Naive thymus-derived CD4-positive, alpha-beta T cell (primary cell): ENCODE results near the gene CHRNB4. TPM values are rescaled to one million over a fixed set of nuclear protein-coding genes. Genes with fewer than 3 reads are reported as not detected.

Source experiments
- ATAC-seq: fragments of 150-1000 bp; cut with Tn5 transposase; 2 replicates; pipeline ENCODE4 v1.10.0; 2021; ENCODE audit warnings: mild to moderate bottlenecking, moderate library complexity
- CTCF ChIA-PET: fragments of 350-600 bp; sonication (Branson Sonifier 250); formaldehyde crosslinking; loops from one replicate; lab custom pipeline; 2021; ENCODE audit warnings: antibody characterized with exemption; lab: Charles Lee
- POLR2A ChIA-PET: fragments of 350-600 bp; sonication (Branson Sonifier 250); formaldehyde crosslinking; loops from one replicate; lab custom pipeline; 2021; ENCODE audit warnings: antibody characterized with exemption, inconsistent platforms; lab: Charles Lee
- DNase-seq, 9 donors: peaks; one replicate each; pipeline versions ENCODE4 v3.0.0 to v3.0.0-alpha.2; 2020 to 2022; ENCODE audit warnings: mixed read lengths in 1 of 9
- H3K27ac ChIP-seq: one replicate; pipeline ENCODE4 v1.7.0; 2013; ENCODE audit warnings: mild to moderate bottlenecking, low read depth, low read length, moderate library complexity
- H3K27me3 ChIP-seq, 2 donors: one replicate each; pipeline ENCODE4 v1.7.0; 2013; ENCODE audit warnings: low read length in 2 of 2, mild to moderate bottlenecking in 2 of 2, moderate library complexity in 2 of 2; ENCODE audit not compliant: control insufficient read depth in 2 of 2, insufficient read depth in 2 of 2
- H3K36me3 ChIP-seq, 3 experiments: 1 replicate in 2 of 3; 2 replicates in 1 of 3; pipeline ENCODE4 v1.7.0; 2013; ENCODE audit warnings: low read length in 3 of 3, mild to moderate bottlenecking in 3 of 3, moderate library complexity in 1 of 3; ENCODE audit not compliant: insufficient read depth in 3 of 3, control insufficient read depth in 2 of 3
- H3K4me1 ChIP-seq, 2 donors: one replicate each; pipeline ENCODE4 v1.7.0; 2013; ENCODE audit warnings: low read length in 2 of 2, mild to moderate bottlenecking in 2 of 2, moderate library complexity in 1 of 2; ENCODE audit not compliant: control insufficient read depth in 2 of 2, insufficient read depth in 2 of 2
- H3K4me3 ChIP-seq: 2 replicates; pipeline ENCODE4 v1.7.0; 2013; ENCODE audit warnings: mild to moderate bottlenecking, low read length
- H3K9me3 ChIP-seq, 3 experiments: 1 replicate in 2 of 3; 2 replicates in 1 of 3; pipeline ENCODE4 v1.7.0; 2013; ENCODE audit warnings: low read length in 3 of 3; ENCODE audit not compliant: control insufficient read depth in 2 of 3
- H3K27ac Mint-ChIP-seq, 9 donors: one replicate each; pipeline ENCODE4 v1.8.0; 2020 to 2022; ENCODE audit warnings: mixed read lengths in 9 of 9, mild to moderate bottlenecking in 8 of 9, moderate library complexity in 5 of 9, inconsistent platforms in 2 of 9
- H3K27me3 Mint-ChIP-seq, 5 donors: one replicate each; pipeline ENCODE4 v1.8.0; 2021 to 2022; ENCODE audit warnings: mixed read lengths in 5 of 5, mild to moderate bottlenecking in 1 of 5
- H3K36me3 Mint-ChIP-seq, 5 donors: one replicate each; pipeline ENCODE4 v1.8.0; 2020 to 2022; ENCODE audit warnings: mixed read lengths in 5 of 5, mild to moderate bottlenecking in 3 of 5, inconsistent platforms in 1 of 5
- H3K4me1 Mint-ChIP-seq, 7 donors: one replicate each; pipeline ENCODE4 v1.8.0; 2020 to 2022; ENCODE audit warnings: mixed read lengths in 7 of 7, mild to moderate bottlenecking in 3 of 7, inconsistent platforms in 1 of 7
- H3K4me3 Mint-ChIP-seq, 10 donors: one replicate each; pipeline ENCODE4 v1.8.0; 2020 to 2022; ENCODE audit warnings: mild to moderate bottlenecking in 10 of 10, mixed read lengths in 10 of 10, moderate library complexity in 6 of 10, inconsistent platforms in 2 of 10
- H3K9me3 Mint-ChIP-seq, 11 donors: one replicate each; pipeline ENCODE4 v1.8.0; 2020 to 2022; ENCODE audit warnings: mixed read lengths in 11 of 11, mild to moderate bottlenecking in 4 of 11, inconsistent platforms in 1 of 11, moderate library complexity in 1 of 11
- intact Hi-C, 2 donors: fragments of 100-400 bp; cut with micrococcal nuclease; formaldehyde crosslinking; loops; one replicate each; pipeline ENCODE4 v1.15.1; 2023
- polyA plus RNA-seq, 2 donors: library from polyadenylated mRNA; unstranded; fragments of 300-500 nt; fragmentation: Illumina TruSeq; gene quantifications; one replicate each; pipeline ENCODE4 v1.2.3, GENCODE V29; 2021
- total RNA-seq, 6 experiments: library from RNA in 5 of 6; stranded (reverse) in 5 of 6; gene quantifications; 1 replicate in 5 of 6; 2 replicates in 1 of 6; pipeline ENCODE4 v1.2.3 and lab custom pipeline; 2021 to 2026

CHRNB4 gene
- total and polyA plus RNA-seq, 7 experiments from 2014 or later, result not detected

DNA sequence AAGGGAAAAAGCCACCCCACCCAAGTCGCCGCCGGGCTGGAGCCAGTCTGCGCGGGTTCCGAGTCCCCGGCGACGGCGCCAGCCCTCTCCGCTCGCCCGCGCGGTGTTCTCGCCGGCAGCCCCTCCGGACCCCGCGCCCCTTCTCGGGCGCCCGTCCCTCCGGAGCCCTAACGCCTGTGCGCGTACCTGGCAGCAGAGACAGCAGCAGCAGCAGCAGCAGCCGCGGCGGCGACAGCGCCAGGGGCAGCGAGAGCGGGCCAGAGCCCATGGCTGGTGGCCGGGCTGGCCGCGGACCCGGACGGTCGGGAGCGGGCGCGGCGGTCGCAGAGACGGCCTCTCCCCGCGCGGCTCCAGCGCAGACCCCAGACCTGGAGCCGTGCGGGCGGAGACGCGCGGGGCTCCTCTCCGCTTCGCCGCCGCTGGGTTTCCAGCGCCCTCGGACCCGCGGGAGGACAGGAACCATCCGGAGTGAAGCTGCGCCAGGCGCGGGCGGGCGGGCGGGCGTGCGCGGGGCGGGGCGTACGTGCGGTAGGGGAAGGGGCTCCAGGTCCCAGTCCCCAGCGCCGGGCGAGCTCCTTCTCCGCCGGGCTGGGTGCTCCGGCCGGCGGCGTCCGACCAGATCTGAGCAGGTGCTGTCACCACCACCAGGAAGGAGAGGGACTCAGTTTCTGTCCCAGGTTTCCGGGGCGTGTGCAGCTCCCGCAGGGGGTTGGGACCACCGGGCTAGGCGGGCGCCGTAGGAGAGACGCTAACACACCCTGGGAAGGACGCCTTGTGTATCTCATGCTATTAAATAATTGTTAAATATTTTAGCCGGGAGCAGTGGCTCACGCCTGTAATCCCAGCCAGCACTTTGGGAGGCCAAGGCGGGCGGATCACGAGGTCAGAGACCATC, 20.2 kb downstream of the CHRNB4 start, which contains the start of gene CHRNA3:
TSS of gene CHRNA3 (minus strand) at position 470 of the 895 bp plus-strand sequence. CDS start at position 268, 202 bp downstream.
- Histone ChIP-seq H3K36me3 (no peaks in the 10 kb centered on the region), H3K9me3 (no peaks in the 10 kb centered on the region), H3K27me3 (peaks cover 0 to 8% of the 10 kb centered on the region in 2 donors), H3K4me1 (no peaks in the 10 kb centered on the region), H3K27ac (no peak within 1 kb of the TSS), H3K4me3 (no peak within 1 kb of the TSS)
- H3K27ac Mint-ChIP-seq, result no peak within 1 kb of the TSS
- no peak for ATAC-seq
- intact Hi-C loops, result no loop called here
- ChIA-PET CTCF (interaction anchor here (0.7 to 0.8 kb wide), 3 partner anchors 564 to 1528 kb away, joined by 3 to 4 read pairs (median 3); no protein-coding TSS in a partner anchor), POLR2A (no interaction called here)
- peaks cover 0 to 4% (median 0%) of the 10 kb centered on the region in 11 donors for H3K9me3 Mint-ChIP-seq
- peaks cover 42 to 64% (median 49%) of the 10 kb centered on the region in 5 donors for H3K27me3 Mint-ChIP-seq
- DNase-seq, result no peak
- H3K36me3 Mint-ChIP-seq, result no peaks in the 10 kb centered on the region
- peaks cover 5 to 21% (median 10%) of the 10 kb centered on the region in 7 donors for H3K4me1 Mint-ChIP-seq
- peak within 1 kb of the TSS in 9 of 10 donors; percentile 17 to 74 (median 48) for H3K4me3 Mint-ChIP-seq

DNA sequence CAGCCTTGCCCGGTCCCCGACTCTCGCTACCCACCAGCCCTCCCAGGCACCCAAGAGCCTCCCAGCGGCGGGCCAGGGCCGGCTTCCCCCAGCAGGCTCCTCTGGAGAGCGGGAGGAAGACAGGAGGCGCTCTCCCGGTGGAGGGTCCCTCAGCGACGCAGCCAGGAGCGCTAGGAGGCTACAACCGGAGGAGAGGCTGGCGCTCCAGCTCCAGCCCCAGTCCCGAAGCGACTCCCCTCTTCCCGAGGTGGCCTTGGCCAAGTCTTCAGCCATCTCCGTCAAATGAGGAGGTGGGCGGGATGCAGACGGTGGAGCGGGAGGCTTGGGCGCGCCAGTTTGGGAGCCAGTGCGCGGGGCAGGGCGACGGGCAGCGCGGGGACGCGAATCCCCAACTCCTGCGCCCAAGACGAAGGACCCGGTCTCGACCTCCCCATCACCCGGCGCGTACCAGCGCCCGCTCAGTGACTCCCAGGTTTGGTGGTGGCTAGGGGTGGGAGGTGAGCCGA, 20.9 kb downstream of the CHRNB4 start:
- ATAC-seq (no peak), DNase-seq (no peak)
- Mint-ChIP-seq H3K4me3 (peak overlapping the region in 7 of 10 donors; percentile 13 to 63 (median 29)), H3K4me1 (peaks cover 5 to 21% (median 10%) of the 10 kb centered on the region in 7 donors), H3K27me3 (peaks cover 42 to 64% (median 49%) of the 10 kb centered on the region in 5 donors), H3K27ac (no peak overlapping the region), H3K9me3 (peaks cover 0 to 4% (median 0%) of the 10 kb centered on the region in 11 donors), H3K36me3 (no peaks in the 10 kb centered on the region)
- H3K4me1 ChIP-seq, result no peaks in the 10 kb centered on the region
- no peaks in the 10 kb centered on the region for H3K9me3 ChIP-seq
- intact Hi-C loops, result no loop called here
- ChIA-PET POLR2A (no interaction called here), CTCF (interaction anchor here (1.0 kb wide), 1 partner anchor 187 kb away, joined by 3 read pairs; no protein-coding TSS in a partner anchor)
- H3K36me3 ChIP-seq, result no peaks in the 10 kb centered on the region
- no peak overlapping the region for H3K4me3 ChIP-seq
- H3K27me3 ChIP-seq, result peaks cover 0 to 8% of the 10 kb centered on the region in 2 donors
- no peak overlapping the region for H3K27ac ChIP-seq

DNA sequence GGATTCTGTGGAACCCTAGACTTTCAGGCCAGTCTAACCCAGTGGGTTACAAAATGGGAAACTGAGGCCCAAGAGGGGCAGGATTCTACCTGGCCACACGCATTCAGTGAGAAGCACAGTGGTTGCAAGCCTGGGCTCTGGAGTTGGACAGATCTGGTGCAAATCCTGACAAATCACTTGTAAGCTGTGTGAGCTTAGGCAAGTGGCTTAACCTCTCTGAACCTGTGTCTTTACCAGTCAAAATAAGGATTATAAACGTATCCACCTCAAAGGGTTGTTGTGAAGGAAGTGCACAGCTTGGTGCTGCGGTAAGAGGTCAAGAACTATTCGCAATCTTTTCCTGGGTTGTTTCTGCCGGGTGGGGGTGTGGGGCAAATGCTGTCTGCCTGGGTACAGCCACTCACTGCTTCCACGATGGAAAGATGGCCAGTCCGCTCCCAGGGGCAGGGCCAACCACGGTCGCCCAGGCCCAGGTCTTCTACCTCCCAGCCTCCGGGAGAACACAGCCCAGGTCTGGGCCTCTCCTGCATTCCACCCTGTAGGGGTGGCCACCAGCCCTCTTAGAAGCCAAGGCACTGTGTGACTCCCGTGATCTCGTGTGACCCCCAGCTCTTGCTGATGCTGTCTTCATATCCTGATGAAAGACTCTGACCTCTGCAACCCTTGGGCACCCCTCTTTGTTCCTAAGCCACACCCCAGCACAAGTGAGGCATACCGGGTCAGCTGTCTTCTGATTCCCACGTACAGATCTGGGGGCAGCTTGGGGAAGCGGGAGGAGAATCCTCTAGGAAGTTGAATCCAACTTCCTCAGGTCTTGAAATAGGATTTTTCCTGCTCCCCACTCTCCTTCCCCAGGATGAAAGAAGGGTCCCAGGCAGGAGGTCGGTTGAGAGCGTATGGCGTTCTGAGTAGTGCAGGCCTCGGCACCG, 21.7 kb downstream of the CHRNB4 start:
- Histone ChIP-seq H3K27me3 (peaks cover 0 to 8% of the 10 kb centered on the region in 2 donors), H3K36me3 (no peaks in the 10 kb centered on the region), H3K9me3 (no peaks in the 10 kb centered on the region), H3K4me3 (no peak overlapping the region), H3K27ac (no peak overlapping the region), H3K4me1 (no peaks in the 10 kb centered on the region)
- CTCF ChIA-PET, result interaction anchor here (1.0 to 1.1 kb wide), 3 partner anchors 11 to 188 kb away, joined by 3 read pairs; no protein-coding TSS in a partner anchor
- POLR2A ChIA-PET, result no interaction called here
- no peak for ATAC-seq
- H3K27ac Mint-ChIP-seq, result no peak overlapping the region
- H3K36me3 Mint-ChIP-seq, result no peaks in the 10 kb centered on the region
- H3K4me1 Mint-ChIP-seq, result peaks cover 5 to 21% (median 10%) of the 10 kb centered on the region in 7 donors
- H3K9me3 Mint-ChIP-seq, result peaks cover 0 to 4% (median 0%) of the 10 kb centered on the region in 11 donors
- DNase-seq, result no peak
- peak overlapping the region in 6 of 10 donors; percentile 28 to 63 (median 36) for H3K4me3 Mint-ChIP-seq
- intact Hi-C loops, result no loop called here
- peaks cover 41 to 61% (median 45%) of the 10 kb centered on the region in 5 donors for H3K27me3 Mint-ChIP-seq

DNA sequence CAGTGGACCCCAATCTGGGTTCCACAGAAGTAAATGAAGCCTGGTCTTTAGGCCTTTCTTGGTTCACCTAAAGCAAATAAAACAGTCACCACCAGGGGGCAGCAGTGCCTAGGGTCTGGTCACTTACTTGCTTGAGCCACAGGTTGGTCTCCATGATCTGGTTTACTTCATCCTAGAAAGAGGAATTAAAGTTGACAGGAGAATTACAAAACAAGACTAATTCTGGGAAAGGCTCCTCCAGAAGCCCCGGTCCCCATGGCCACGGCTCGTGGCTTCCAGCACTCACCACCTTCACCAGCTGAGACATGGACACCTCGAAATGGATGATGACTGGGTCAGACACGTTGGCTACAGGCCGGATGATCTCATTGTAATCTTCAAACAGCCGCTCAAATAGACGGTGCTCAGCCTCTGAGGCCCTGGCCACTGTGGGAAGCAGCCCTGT, 22.5 kb downstream of the CHRNB4 start:
- peak overlapping the region in 9 of 10 donors; percentile 20 to 66 (median 56) for H3K4me3 Mint-ChIP-seq
- POLR2A ChIA-PET, result no interaction called here
- H3K4me3 ChIP-seq, result no peak overlapping the region
- no peaks in the 10 kb centered on the region for H3K4me1 ChIP-seq
- no peak overlapping the region for H3K27ac ChIP-seq
- H3K9me3 Mint-ChIP-seq, result peaks cover 0 to 4% (median 0%) of the 10 kb centered on the region in 11 donors
- no peak overlapping the region for H3K27ac Mint-ChIP-seq
- DNase-seq (peak; percentile 46 to 78 (median 66)), ATAC-seq (peak; percentile 62)
- peaks cover 33 to 53% (median 40%) of the 10 kb centered on the region in 5 donors for H3K27me3 Mint-ChIP-seq
- H3K9me3 ChIP-seq, result no peaks in the 10 kb centered on the region
- CTCF ChIA-PET, result interaction anchor here (1.0 to 1.1 kb wide), 2 partner anchors 11 to 96 kb away, joined by 3 read pairs; no protein-coding TSS in a partner anchor
- no peaks in the 10 kb centered on the region for H3K36me3 ChIP-seq
- intact Hi-C loops, result loop anchor here (1.0 kb wide), 2 partner anchors 91 to 133 kb away; no protein-coding TSS in a partner anchor
- H3K27me3 ChIP-seq, result peaks cover 0 to 8% of the 10 kb centered on the region in 2 donors
- no peaks in the 10 kb centered on the region for H3K36me3 Mint-ChIP-seq
- H3K4me1 Mint-ChIP-seq, result peaks cover 5 to 21% (median 10%) of the 10 kb centered on the region in 7 donors

DNA sequence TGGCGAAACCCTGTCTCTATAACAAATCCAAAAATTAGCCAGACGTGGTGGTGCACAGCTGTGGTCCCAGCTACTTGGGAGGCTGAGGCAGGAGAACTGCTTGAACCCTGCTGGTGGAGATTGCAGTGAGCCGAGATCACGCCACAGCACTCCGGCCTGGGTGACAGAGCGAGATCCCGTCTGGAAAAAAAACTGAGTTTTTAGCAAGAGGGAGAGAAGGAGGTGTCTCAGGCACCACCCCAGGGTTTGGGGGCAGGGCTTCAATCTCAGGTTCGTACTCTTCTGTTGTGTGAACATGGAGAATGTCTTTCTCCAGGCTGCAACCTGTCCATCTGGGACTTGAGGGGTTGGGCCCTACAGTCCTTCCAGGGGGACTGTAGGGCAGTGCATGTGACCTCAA, 22.9 kb downstream of the CHRNB4 start:
- no peak overlapping the region for H3K27ac ChIP-seq
- no peaks in the 10 kb centered on the region for H3K4me1 ChIP-seq
- no peaks in the 10 kb centered on the region for H3K36me3 ChIP-seq
- H3K27me3 ChIP-seq, result peaks cover 0 to 8% of the 10 kb centered on the region in 2 donors
- CTCF ChIA-PET, result no interaction called here
- H3K4me3 ChIP-seq, result no peak overlapping the region
- peak overlapping the region in 2 of 10 donors; percentile 56 to 59 for H3K4me3 Mint-ChIP-seq
- ATAC-seq (peak; percentile 6), DNase-seq (no peak)
- H3K9me3 Mint-ChIP-seq, result peaks cover 0 to 4% (median 0%) of the 10 kb centered on the region in 11 donors
- peaks cover 5 to 21% (median 10%) of the 10 kb centered on the region in 7 donors for H3K4me1 Mint-ChIP-seq
- H3K36me3 Mint-ChIP-seq, result no peaks in the 10 kb centered on the region
- H3K9me3 ChIP-seq, result no peaks in the 10 kb centered on the region
- intact Hi-C loops, result loop anchor here (1.0 kb wide), 2 partner anchors 91 to 133 kb away; no protein-coding TSS in a partner anchor
- H3K27ac Mint-ChIP-seq, result no peak overlapping the region
- POLR2A ChIA-PET, result no interaction called here
- H3K27me3 Mint-ChIP-seq, result peaks cover 29 to 49% (median 38%) of the 10 kb centered on the region in 5 donors
